Fibroblast of lung (primary cell): ENCODE results near the gene ADNP2. TPM values are rescaled to one million over a fixed set of nuclear protein-coding genes. Genes with fewer than 3 reads are reported as not detected.

Source experiments
- DNase-seq, 2 donors: peaks; one replicate each; pipeline versions ENCODE4 v3.0.0 to v3.0.0-alpha.2; 2010; ENCODE audit warnings: low read depth in 2 of 2
- H2AFZ ChIP-seq: 2 replicates; pipeline ENCODE4 v1.5.1; 2012; ENCODE audit warnings: low read length, control low read depth, inconsistent platforms
- H3K27ac ChIP-seq: 2 replicates; pipeline ENCODE4 v1.5.1; 2011; ENCODE audit warnings: low read length, control low read depth; ENCODE audit not compliant: insufficient read depth
- H3K27me3 ChIP-seq: 2 replicates; pipeline ENCODE4 v1.5.1; 2011; ENCODE audit warnings: mild to moderate bottlenecking, low read length; ENCODE audit not compliant: control insufficient read depth, insufficient read depth
- H3K36me3 ChIP-seq: 2 replicates; pipeline ENCODE4 v1.5.1; 2011; ENCODE audit warnings: low read length; ENCODE audit not compliant: control insufficient read depth, insufficient read depth
- H3K4me1 ChIP-seq: 2 replicates; pipeline ENCODE4 v1.5.1; 2011; ENCODE audit warnings: low read length; ENCODE audit not compliant: control insufficient read depth, insufficient read depth; ENCODE audit errors: extremely low read depth
- H3K4me2 ChIP-seq: 2 replicates; pipeline ENCODE4 v1.5.1; 2011; ENCODE audit warnings: low read length, control low read depth; ENCODE audit not compliant: insufficient read depth; ENCODE audit errors: extremely low read depth
- H3K4me3 ChIP-seq, 4 experiments: fragments of 200-600 bp in 1 of 4; sonication (generic) in 1 of 4; replicated peaks in 1 of 4; 2 replicates each; pipeline ENCODE4 v1.5.1; 2011 to 2016; ENCODE audit warnings: low read length in 4 of 4, low read depth in 3 of 4, mild to moderate bottlenecking in 3 of 4, control low read depth in 2 of 4, inconsistent platforms in 1 of 4, mixed read lengths in 1 of 4; ENCODE audit not compliant: insufficient read depth in 1 of 4; ENCODE audit errors: control extremely low read depth in 1 of 4
- H3K79me2 ChIP-seq: 2 replicates; pipeline ENCODE4 v1.5.1; 2012; ENCODE audit warnings: mild to moderate bottlenecking, low read length, inconsistent platforms; ENCODE audit not compliant: control insufficient read depth, insufficient read depth
- H3K9ac ChIP-seq: 2 replicates; pipeline ENCODE4 v1.5.1; 2011; ENCODE audit warnings: mild to moderate bottlenecking, low read length, control low read depth; ENCODE audit not compliant: insufficient read depth
- H3K9me3 ChIP-seq: 2 replicates; pipeline ENCODE4 v1.5.1; 2012; ENCODE audit warnings: low read depth, low read length; ENCODE audit not compliant: control insufficient read depth, insufficient read depth
- H4K20me1 ChIP-seq: 2 replicates; pipeline ENCODE4 v1.5.1; 2011; ENCODE audit warnings: low read length; ENCODE audit not compliant: control insufficient read depth, insufficient read depth; ENCODE audit errors: extremely low read depth
- CTCF ChIP-seq, 2 donors: IDR thresholded peaks in 1 of 2; conservative IDR thresholded peaks in 1 of 2; 1 replicate in 1 of 2; 2 replicates in 1 of 2; pipeline ENCODE4 v1.5.1; 2011 to 2012; ENCODE audit warnings: low read length in 2 of 2, control low read depth in 1 of 2, inconsistent platforms in 1 of 2, low read depth in 1 of 2, mild to moderate bottlenecking in 1 of 2
- EZH2 ChIP-seq: IDR thresholded peaks from 2 replicates; pipeline ENCODE4 v1.5.1; 2012; ENCODE audit warnings: low read length, control low read depth, mild to moderate bottlenecking; ENCODE audit errors: missing control alignments
- polyA plus RNA-seq, 2 donors: library from polyadenylated mRNA; depleted of rRNA in 1 of 2; stranded (reverse) in 1 of 2; unstranded in 1 of 2; fragments of >200 nt; gene quantifications; 2 replicates each; pipeline ENCODE4 v1.2.1, GENCODE V29; 2011 to 2012; ENCODE audit warnings: missing spikeins in 1 of 2
- total RNA-seq: library from RNA; depleted of rRNA; stranded (reverse); fragments of >200 nt; gene quantifications from 2 replicates; pipeline ENCODE4 v1.2.1, GENCODE V29; 2014

The ADNP2 gene
- total and polyA plus RNA-seq, 2 donors (not counting 1 experiment from before 2014, with no cell fraction given): 9.4 to 17.3 TPM

DNA sequence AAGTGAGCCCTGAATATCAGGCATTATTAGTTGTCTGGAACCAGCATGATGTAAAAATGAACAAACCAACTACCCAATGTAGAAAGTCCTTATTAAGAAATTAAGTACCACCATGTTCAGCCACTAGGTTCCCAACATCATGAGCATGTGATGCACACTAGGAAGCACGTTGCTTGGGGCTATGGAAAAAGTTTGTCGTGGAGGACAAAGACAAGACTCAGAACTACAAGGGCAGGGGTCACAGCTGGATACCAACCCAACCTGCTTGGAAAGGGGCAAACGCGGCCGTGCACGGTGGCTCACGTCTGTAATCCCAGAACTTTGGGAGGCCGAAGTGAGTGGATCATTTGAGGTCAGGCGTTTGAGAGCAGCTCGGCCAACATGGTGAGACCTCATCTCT, 64.0 kb downstream of the ADNP2 start:
- Histone ChIP-seq H4K20me1 (no peaks in the 10 kb centered on the region), H2AFZ (no peak overlapping the region), H3K4me1 (no peaks in the 10 kb centered on the region), H3K36me3 (no peaks in the 10 kb centered on the region), H3K27me3 (peaks cover 3% of the 10 kb centered on the region), H3K27ac (no peak overlapping the region), H3K9me3 (no peaks in the 10 kb centered on the region), H3K9ac (no peak overlapping the region), H3K4me3 (no peak overlapping the region), H3K79me2 (no peaks in the 10 kb centered on the region), H3K4me2 (no peak overlapping the region)
- TF ChIP-seq CTCF (conservative IDR thresholded peaks at IDR 0.05 in 1 of 2, IDR thresholded peaks at IDR 0.05 in 1 of 2; ENCODE audit: low read depth in 1 of 2, low read length in 2 of 2) (no peak), EZH2 (no peak)
- DNase-seq: no peak

GRCh38 chr18:80175451-80176204, 66.6 kb downstream of the ADNP2 start:
- H3K27me3 ChIP-seq: peaks cover 3% of the 10 kb centered on the region
- H3K4me3 ChIP-seq: no peak overlapping the region
- H2AFZ ChIP-seq: no peak overlapping the region
- H3K36me3 ChIP-seq: no peaks in the 10 kb centered on the region
- H3K79me2 ChIP-seq: no peaks in the 10 kb centered on the region
- no peak overlapping the region for H3K9ac ChIP-seq
- no peak for TF ChIP-seq EZH2
- TF ChIP-seq CTCF (conservative IDR thresholded peaks at IDR 0.05 in 1 of 2, IDR thresholded peaks at IDR 0.05 in 1 of 2; ENCODE audit: low read depth in 1 of 2, low read length in 2 of 2): no peak
- no peaks in the 10 kb centered on the region for H3K9me3 ChIP-seq
- peak in 1 of 2 donors; percentile 34 for DNase-seq
- no peaks in the 10 kb centered on the region for H4K20me1 ChIP-seq
- H3K27ac ChIP-seq: no peak overlapping the region
- no peak overlapping the region for H3K4me2 ChIP-seq
- no peaks in the 10 kb centered on the region for H3K4me1 ChIP-seq

DNA sequence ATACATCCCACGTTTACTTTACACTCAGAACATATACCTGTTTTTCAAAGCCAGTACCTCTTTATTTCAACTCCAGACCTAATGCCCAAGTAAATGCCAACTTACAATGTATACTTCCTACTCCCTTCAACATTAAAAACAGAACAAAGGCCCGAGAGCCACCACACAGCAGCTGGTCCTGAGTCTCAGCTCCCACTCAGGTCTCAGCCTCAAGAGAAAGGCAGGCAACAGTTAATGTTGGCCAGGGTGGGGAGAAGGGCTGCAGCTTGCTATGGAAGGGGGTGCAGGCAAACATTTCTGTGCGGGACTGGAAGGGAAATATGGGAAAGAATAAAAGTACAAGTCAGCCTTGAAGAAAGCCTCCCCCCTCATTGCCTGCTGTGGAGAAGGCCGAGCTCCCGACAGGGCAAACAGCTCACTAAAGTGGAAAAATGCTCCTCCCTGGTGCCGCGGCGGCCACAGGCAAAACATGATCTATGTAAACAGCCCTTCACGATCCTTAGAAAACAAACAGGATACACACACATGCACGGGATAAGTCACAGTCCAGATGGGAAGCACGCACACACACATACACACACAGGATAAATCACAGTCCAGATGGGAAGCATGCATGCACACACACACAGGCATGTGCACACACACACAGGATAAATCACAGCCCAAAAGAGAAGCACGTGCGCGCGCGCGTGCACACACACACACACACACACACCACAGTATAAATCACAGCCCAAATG, 67.4 kb downstream of the ADNP2 start:
- Histone ChIP-seq H3K9ac (no peak overlapping the region), H3K36me3 (no peaks in the 10 kb centered on the region), H4K20me1 (no peaks in the 10 kb centered on the region), H3K9me3 (no peaks in the 10 kb centered on the region), H3K4me2 (peak overlapping the region; percentile 10), H3K79me2 (no peaks in the 10 kb centered on the region), H3K27me3 (peaks cover 3% of the 10 kb centered on the region), H3K27ac (no peak overlapping the region), H2AFZ (no peak overlapping the region), H3K4me1 (no peaks in the 10 kb centered on the region), H3K4me3 (peak overlapping the region in 1 of 4 experiments; percentile 20)
- peak in 1 of 2 donors; percentile 45 for DNase-seq
- TF ChIP-seq EZH2 (no peak), CTCF (conservative IDR thresholded peaks at IDR 0.05 in 1 of 2, IDR thresholded peaks at IDR 0.05 in 1 of 2; ENCODE audit: low read depth in 1 of 2, low read length in 2 of 2) (no peak)
